ENCODE data around the gene ADGRG1. TPM values are rescaled to one million over a fixed set of nuclear protein-coding genes. Genes with fewer than 3 reads are reported as not detected.

ADGRG1 gene
- total RNA-seq, 1 experiment from 2014 or later: 13.1 TPM

DNA sequence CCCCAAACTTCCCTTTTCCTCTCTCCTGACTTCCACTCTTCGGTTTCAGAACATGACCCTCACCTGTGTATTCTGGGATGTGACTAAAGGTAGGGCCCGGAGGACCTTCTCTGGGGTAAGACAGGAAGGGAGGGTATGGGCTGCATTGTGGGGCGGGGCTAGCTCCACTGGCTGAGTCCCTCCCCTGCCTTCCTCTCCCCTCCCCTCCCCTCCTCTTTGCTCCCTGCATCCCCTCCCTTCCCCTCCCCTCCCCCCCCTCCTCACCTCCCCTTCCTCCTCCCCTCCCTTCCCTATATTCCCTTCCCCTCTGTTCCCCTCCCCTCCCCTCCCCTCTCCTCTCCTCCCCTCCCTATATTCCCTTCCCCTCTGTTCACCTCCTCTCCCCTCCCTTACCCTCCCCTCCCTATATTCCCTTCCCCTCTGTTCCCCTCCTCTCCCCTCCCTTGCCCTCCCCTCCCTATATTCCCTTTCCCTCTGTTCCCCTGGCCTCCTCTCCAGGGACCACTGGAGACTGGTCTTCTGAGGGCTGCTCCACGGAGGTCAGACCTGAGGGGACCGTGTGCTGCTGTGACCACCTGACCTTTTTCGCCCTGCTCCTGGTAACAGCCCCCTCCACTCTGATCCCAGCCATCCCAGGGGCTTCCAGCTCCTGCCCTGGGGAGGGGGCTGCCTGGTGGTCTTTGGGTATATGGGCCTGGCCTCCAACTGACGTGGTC lies 51.5 kb downstream of the ADGRG1 start:
- Histone ChIP-seq H3K9me3 (ENCODE audit: control insufficient read depth, insufficient read depth, low read depth, low read length) (no peaks in the 10 kb centered on the region), H3K27me3 (ENCODE audit: control insufficient read depth, insufficient read depth, low read length) (no peaks in the 10 kb centered on the region), H3K4me3 (ENCODE audit: low read depth in 2 of 2, low read length in 2 of 2) (no peak overlapping the region), H3K36me3 (ENCODE audit: control insufficient read depth, insufficient read depth, low read length) (no peaks in the 10 kb centered on the region), H3K27ac (ENCODE audit: low read length) (no peak overlapping the region), H3K4me1 (ENCODE audit: control insufficient read depth, insufficient read depth, low read length) (peaks cover 8% of the 10 kb centered on the region)
- ATAC-seq (no peak), DNase-seq (ENCODE audit: low read depth, low spot score) (no peak)
- in situ Hi-C loops (cut with HindIII; ENCODE audit: low pct_unique_long_range_greater_than_20kb, low sequenced_read_pairs) (no loop called here), intact Hi-C loops (cut with micrococcal nuclease; ENCODE audit: unreplicated experiment) (no loop called here)
- TF ChIP-seq, protein P1, sequence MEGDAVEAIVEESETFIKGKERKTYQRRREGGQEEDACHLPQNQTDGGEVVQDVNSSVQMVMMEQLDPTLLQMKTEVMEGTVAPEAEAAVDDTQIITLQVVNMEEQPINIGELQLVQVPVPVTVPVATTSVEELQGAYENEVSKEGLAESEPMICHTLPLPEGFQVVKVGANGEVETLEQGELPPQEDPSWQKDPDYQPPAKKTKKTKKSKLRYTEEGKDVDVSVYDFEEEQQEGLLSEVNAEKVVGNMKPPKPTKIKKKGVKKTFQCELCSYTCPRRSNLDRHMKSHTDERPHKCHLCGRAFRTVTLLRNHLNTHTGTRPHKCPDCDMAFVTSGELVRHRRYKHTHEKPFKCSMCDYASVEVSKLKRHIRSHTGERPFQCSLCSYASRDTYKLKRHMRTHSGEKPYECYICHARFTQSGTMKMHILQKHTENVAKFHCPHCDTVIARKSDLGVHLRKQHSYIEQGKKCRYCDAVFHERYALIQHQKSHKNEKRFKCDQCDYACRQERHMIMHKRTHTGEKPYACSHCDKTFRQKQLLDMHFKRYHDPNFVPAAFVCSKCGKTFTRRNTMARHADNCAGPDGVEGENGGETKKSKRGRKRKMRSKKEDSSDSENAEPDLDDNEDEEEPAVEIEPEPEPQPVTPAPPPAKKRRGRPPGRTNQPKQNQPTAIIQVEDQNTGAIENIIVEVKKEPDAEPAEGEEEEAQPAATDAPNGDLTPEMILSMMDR (IDR thresholded peaks at IDR 0.05): no peak
- no peak for TF ChIP-seq SIN3A (IDR thresholded peaks at IDR 0.05; ENCODE audit: borderline replicate concordance, insufficient read depth, low read depth, low read length)
- no peak for TF ChIP-seq TCF7L2 (IDR thresholded peaks at IDR 0.05; ENCODE audit: low read depth, low read length)
- no peak for TF ChIP-seq POLR2AphosphoS5 (IDR thresholded peaks at IDR 0.05; ENCODE audit: low read depth, low read length)
- CTCF ChIA-PET: interaction anchor here (0.7 kb wide), 1 partner anchor 32 kb away, joined by 4 read pairs; no protein-coding TSS in a partner anchor
- POLR2A ChIA-PET: no interaction called here
- no TSS peak for BruUV-seq (replicated peaks)

DNA sequence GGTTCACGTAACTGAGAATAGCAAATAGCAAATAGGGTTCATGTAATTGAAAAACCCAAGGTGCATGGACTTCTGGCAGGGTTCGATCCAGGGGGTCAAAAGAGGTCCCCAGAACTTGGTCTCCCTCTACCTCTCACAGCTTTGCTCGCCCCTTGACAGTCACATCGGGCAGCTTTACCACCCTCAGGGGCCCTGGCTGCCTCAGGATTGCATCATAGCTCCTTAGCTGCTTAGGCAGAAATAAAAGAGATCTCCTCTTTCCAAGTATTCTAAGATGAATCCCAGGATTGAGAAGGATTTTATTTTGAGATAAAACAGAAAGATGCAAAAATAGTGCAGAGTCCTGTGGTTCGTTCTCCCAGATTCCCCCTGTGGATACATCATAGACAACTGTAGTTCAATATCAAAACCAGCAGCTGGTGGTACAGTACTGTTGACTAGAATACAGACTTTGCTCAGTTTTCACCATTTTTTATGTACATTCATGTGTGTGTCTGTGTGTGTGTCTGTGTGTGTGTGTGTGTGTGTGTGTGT lies 52.5 kb downstream of the ADGRG1 start:
- Histone ChIP-seq H3K36me3 (ENCODE audit: control insufficient read depth, insufficient read depth, low read length) (no peaks in the 10 kb centered on the region), H3K27ac (ENCODE audit: low read length) (no peak overlapping the region), H3K4me1 (ENCODE audit: control insufficient read depth, insufficient read depth, low read length) (peaks cover 4% of the 10 kb centered on the region), H3K9me3 (ENCODE audit: control insufficient read depth, insufficient read depth, low read depth, low read length) (no peaks in the 10 kb centered on the region), H3K4me3 (ENCODE audit: low read depth in 2 of 2, low read length in 2 of 2) (no peak overlapping the region), H3K27me3 (ENCODE audit: control insufficient read depth, insufficient read depth, low read length) (no peaks in the 10 kb centered on the region)
- CTCF ChIA-PET: no interaction called here
- ATAC-seq (no peak), DNase-seq (ENCODE audit: low read depth, low spot score) (no peak)
- TF ChIP-seq SIN3A (IDR thresholded peaks at IDR 0.05; ENCODE audit: borderline replicate concordance, insufficient read depth, low read depth, low read length): no peak
- no peak for TF ChIP-seq TCF7L2 (IDR thresholded peaks at IDR 0.05; ENCODE audit: low read depth, low read length)
- no peak for TF ChIP-seq POLR2AphosphoS5 (IDR thresholded peaks at IDR 0.05; ENCODE audit: low read depth, low read length)
- TF ChIP-seq, protein P1 (IDR thresholded peaks at IDR 0.05): no peak
- TF ChIP-seq, protein P2, sequence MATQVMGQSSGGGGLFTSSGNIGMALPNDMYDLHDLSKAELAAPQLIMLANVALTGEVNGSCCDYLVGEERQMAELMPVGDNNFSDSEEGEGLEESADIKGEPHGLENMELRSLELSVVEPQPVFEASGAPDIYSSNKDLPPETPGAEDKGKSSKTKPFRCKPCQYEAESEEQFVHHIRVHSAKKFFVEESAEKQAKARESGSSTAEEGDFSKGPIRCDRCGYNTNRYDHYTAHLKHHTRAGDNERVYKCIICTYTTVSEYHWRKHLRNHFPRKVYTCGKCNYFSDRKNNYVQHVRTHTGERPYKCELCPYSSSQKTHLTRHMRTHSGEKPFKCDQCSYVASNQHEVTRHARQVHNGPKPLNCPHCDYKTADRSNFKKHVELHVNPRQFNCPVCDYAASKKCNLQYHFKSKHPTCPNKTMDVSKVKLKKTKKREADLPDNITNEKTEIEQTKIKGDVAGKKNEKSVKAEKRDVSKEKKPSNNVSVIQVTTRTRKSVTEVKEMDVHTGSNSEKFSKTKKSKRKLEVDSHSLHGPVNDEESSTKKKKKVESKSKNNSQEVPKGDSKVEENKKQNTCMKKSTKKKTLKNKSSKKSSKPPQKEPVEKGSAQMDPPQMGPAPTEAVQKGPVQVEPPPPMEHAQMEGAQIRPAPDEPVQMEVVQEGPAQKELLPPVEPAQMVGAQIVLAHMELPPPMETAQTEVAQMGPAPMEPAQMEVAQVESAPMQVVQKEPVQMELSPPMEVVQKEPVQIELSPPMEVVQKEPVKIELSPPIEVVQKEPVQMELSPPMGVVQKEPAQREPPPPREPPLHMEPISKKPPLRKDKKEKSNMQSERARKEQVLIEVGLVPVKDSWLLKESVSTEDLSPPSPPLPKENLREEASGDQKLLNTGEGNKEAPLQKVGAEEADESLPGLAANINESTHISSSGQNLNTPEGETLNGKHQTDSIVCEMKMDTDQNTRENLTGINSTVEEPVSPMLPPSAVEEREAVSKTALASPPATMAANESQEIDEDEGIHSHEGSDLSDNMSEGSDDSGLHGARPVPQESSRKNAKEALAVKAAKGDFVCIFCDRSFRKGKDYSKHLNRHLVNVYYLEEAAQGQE (IDR thresholded peaks at IDR 0.05; ENCODE audit: insufficient read depth in 1 of 2, low read depth in 2 of 2, low read length in 1 of 2): no peak
- POLR2A ChIA-PET: no interaction called here
- BruUV-seq (replicated peaks): no TSS peak
- in situ Hi-C loops (cut with HindIII; ENCODE audit: low pct_unique_long_range_greater_than_20kb, low sequenced_read_pairs): no loop called here
- intact Hi-C loops (cut with micrococcal nuclease; ENCODE audit: unreplicated experiment): no loop called here
